Endothelial cell of umbilical vein (primary cell): Measurements from ENCODE around the gene CILP2. TPM values are rescaled to one million over a fixed set of nuclear protein-coding genes. Genes with fewer than 3 reads are reported as not detected.

ENCODE experiments used
- BruUV-seq: library from RNA; stranded (reverse); fragments of 400-500 nt; replicated peaks from 2 replicates; lab custom pipeline; 2021; lab: Mats Ljungman, UMichigan
- CTCF ChIA-PET: fragments of 300-600, 350-600 bp; sonication (Branson Sonifier 250); formaldehyde crosslinking; loops from one replicate; lab custom pipeline; 2021; ENCODE audit warnings: antibody characterized with exemption, inconsistent platforms; lab: Charles Lee
- POLR2A ChIA-PET: fragments of 300-600, 350-600 bp; sonication (Branson Sonifier 250); formaldehyde crosslinking; loops from one replicate; lab custom pipeline; 2021; ENCODE audit warnings: antibody characterized with exemption, inconsistent platforms; lab: Charles Lee
- DNase-seq: peaks from one replicate; pipeline ENCODE4 v3.0.0-alpha.2; 2011; ENCODE audit warnings: low read depth, low spot score
- FAIRE-seq: peaks from 2 replicates; lab custom pipeline; 2011; peaks lifted over from hg19 to GRCh38; lab: Jason Lieb, UNC
- H2AFZ ChIP-seq: 2 replicates; pipeline ENCODE4 v1.6.0; 2012; ENCODE audit warnings: low read depth, low read length, control low read depth, inconsistent platforms
- H3K27ac ChIP-seq: 2 replicates; pipeline ENCODE4 v1.5.1; 2011; ENCODE audit warnings: low read depth, mild to moderate bottlenecking, control low read depth, low read length, moderate library complexity; ENCODE audit not compliant: insufficient read depth
- H3K27me3 ChIP-seq, 2 experiments: 2 replicates each; pipeline versions ENCODE4 v1.6.0 to v1.6.1; 2011; ENCODE audit warnings: low read length in 2 of 2, mixed read lengths in 1 of 2; ENCODE audit not compliant: control insufficient read depth in 2 of 2, insufficient read depth in 2 of 2
- H3K36me3 ChIP-seq, 2 experiments: 2 replicates in 1 of 2; 3 replicates in 1 of 2; pipeline ENCODE4 v1.5.1; 2011; ENCODE audit warnings: low read length in 2 of 2, mild to moderate bottlenecking in 1 of 2, moderate library complexity in 1 of 2; ENCODE audit not compliant: control insufficient read depth in 2 of 2, insufficient read depth in 2 of 2; ENCODE audit errors: extremely low read depth in 1 of 2
- H3K4me1 ChIP-seq: 3 replicates; pipeline ENCODE4 v1.5.1; 2011; ENCODE audit warnings: mild to moderate bottlenecking, low read length; ENCODE audit not compliant: control insufficient read depth, insufficient read depth; ENCODE audit errors: extremely low read depth
- H3K4me2 ChIP-seq: 2 replicates; pipeline ENCODE4 v1.6.1; 2011; ENCODE audit warnings: low read length, control low read depth, mixed read lengths; ENCODE audit not compliant: insufficient read depth
- H3K4me3 ChIP-seq, 3 experiments: fragments of 200-600 bp in 1 of 3; sonication (generic), shearing (Covaris generic) in 1 of 3; replicated peaks in 1 of 3; 2 replicates each; pipeline ENCODE4 v1.5.1; 2011 to 2016; ENCODE audit warnings: control low read depth in 3 of 3, low read length in 3 of 3, mild to moderate bottlenecking in 2 of 3, inconsistent platforms in 1 of 3, low read depth in 1 of 3, moderate library complexity in 1 of 3; ENCODE audit not compliant: insufficient read depth in 1 of 3
- H3K79me2 ChIP-seq: 2 replicates; pipeline ENCODE4 v1.6.0; 2012; ENCODE audit warnings: low read length, inconsistent platforms; ENCODE audit not compliant: control insufficient read depth, insufficient read depth
- H3K9ac ChIP-seq: replicated peaks from 2 replicates; pipeline ENCODE3; 2011; ENCODE audit warnings: low read length, control low read depth; ENCODE audit not compliant: insufficient read depth; ENCODE audit errors: extremely low read depth
- H3K9me1 ChIP-seq: replicated peaks from 3 replicates; pipeline ENCODE4 v1.6.0; 2011; ENCODE audit warnings: mild to moderate bottlenecking, low read length; ENCODE audit not compliant: control insufficient read depth, insufficient read depth; ENCODE audit errors: extremely low read depth
- H3K9me3 ChIP-seq: replicated peaks from 2 replicates; pipeline ENCODE4 v1.5.1; 2012; ENCODE audit warnings: low read length, inconsistent platforms; ENCODE audit not compliant: control insufficient read depth, insufficient read depth
- H4K20me1 ChIP-seq: replicated peaks from 2 replicates; pipeline ENCODE3; 2011; ENCODE audit warnings: mild to moderate bottlenecking, low read length; ENCODE audit not compliant: control insufficient read depth, insufficient read depth; ENCODE audit errors: extremely low read depth
- EZH2 ChIP-seq: IDR thresholded peaks from 2 replicates; pipeline ENCODE4 v1.6.1; 2012; ENCODE audit warnings: borderline replicate concordance, low read depth, mild to moderate bottlenecking, moderate library complexity, low read length, inconsistent platforms; ENCODE audit not compliant: severe bottlenecking
- FOS ChIP-seq: IDR thresholded peaks from 2 replicates; pipeline ENCODE4 v1.6.1; 2011; ENCODE audit warnings: mild to moderate bottlenecking, low read length, moderate library complexity, borderline replicate concordance; ENCODE audit not compliant: insufficient read depth
- GATA2 ChIP-seq: IDR thresholded peaks from 2 replicates; pipeline ENCODE4 v1.7.0; 2011; ENCODE audit warnings: low read depth, mild to moderate bottlenecking, moderate library complexity, mixed read lengths, low read length; ENCODE audit not compliant: insufficient read length, insufficient read depth
- JUN ChIP-seq: IDR thresholded peaks from 2 replicates; pipeline ENCODE4 v1.6.1; 2011; ENCODE audit warnings: borderline replicate concordance, low read depth; ENCODE audit not compliant: insufficient read length, insufficient read depth
- POLR2A ChIP-seq: IDR thresholded peaks from 2 replicates; pipeline ENCODE4 v1.6.1; 2012; ENCODE audit warnings: low read depth, mild to moderate bottlenecking, control low read depth, low read length
- POLR2AphosphoS5 ChIP-seq: IDR thresholded peaks from 2 replicates; pipeline ENCODE4 v1.6.1; 2012; ENCODE audit warnings: low read depth, mild to moderate bottlenecking, control low read depth, low read length, moderate library complexity; ENCODE audit not compliant: insufficient read depth
- dilution Hi-C: fragments of 300-500 bp; cut with MboI; formaldehyde crosslinking; loops from one replicate; pipeline ENCODE4 v1.15.0; 2019; ENCODE audit warnings: low sequenced_read_pairs; ENCODE audit not compliant: extremely low pct_ligation_motif_present
- intact Hi-C: fragments of 100-400 bp; cut with micrococcal nuclease; formaldehyde crosslinking; loops from one replicate; pipeline ENCODE4 v1.10.0; 2022
- polyA plus RNA-seq, 4 experiments: library from polyadenylated mRNA; depleted of rRNA in 3 of 4; stranded (reverse) in 3 of 4; unstranded in 1 of 4; fragments of >200 nt; gene quantifications; 2 replicates each; pipeline versions ENCODE4 v1.2.1 to v1.2.3, GENCODE V29; 2011 to 2012; ENCODE audit warnings: missing spikeins in 1 of 4
- total RNA-seq: library from RNA; stranded (reverse); gene quantifications from 2 replicates; pipeline ENCODE4 v1.2.3, GENCODE V29; 2021
- TF ChIP-seq, protein P1 (sequence below): IDR thresholded peaks from 2 replicates; pipeline ENCODE4 v1.6.1; 2011; ENCODE audit not compliant: insufficient read depth, insufficient read length
- TF ChIP-seq, protein P2 (sequence below), 2 donors: IDR thresholded peaks; 1 replicate in 1 of 2; 2 replicates in 1 of 2; pipeline ENCODE4 v1.5.1; 2011; ENCODE audit warnings: low read length in 2 of 2, mild to moderate bottlenecking in 2 of 2, moderate library complexity in 2 of 2, control low read depth in 1 of 2, inconsistent platforms in 1 of 2, low read depth in 1 of 2; ENCODE audit not compliant: insufficient read depth in 1 of 2; ENCODE audit errors: extremely low read depth in 1 of 2

The CILP2 gene
- total and polyA plus RNA-seq, 2 donors (not counting 3 experiments of a cell fraction or from before 2014, with no cell fraction given): 0.01 TPM; not detected in 1

DNA sequence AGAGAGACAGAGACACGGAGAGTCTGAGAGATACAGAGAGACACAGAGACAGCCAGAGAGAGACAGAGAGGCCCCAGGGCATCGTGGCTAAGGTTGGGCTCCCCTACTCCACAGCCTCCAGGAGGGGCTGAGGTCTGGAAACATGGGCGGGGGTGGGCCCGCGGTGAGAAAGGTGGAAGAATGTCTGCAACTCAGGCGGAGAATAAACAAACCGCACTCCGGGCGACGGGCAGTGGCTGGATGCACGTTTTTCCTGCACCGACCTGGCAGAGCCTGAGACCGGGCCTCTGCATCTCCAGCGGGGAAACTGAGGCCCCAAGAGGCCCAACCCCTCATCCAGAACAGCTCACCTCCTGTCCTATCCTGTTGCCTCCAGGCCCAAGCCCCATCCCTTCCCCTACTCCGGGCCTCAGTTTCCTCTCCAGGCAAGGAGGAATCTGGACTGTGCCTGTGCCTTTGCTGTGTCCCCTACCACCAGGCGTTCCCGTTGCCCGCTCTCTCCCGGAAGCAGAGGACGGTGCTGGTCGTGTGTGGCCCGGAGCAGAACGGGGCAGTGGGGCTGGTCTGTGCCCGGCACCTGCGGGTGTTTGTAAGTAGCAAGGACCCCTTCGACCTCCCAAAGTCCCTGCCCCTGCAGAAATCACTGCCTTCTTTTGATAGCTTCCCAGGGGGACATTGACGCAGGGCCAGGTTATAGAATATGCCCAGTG lies 3.4 kb upstream of the CILP2 start:
- no peak for DNase-seq
- H2AFZ ChIP-seq: no peak overlapping the region
- dilution Hi-C loops: no loop called here

More for the DNA sequence above, 3.4 kb upstream of the CILP2 start:
- ChIA-PET CTCF (interaction anchor here (1.0 to 1.4 kb wide), 3 partner anchors 18 to 88 kb away, joined by 3 to 5 read pairs (median 3); no protein-coding TSS in a partner anchor), POLR2A (no interaction called here)
- H3K27ac ChIP-seq: no peak overlapping the region
- no peak overlapping the region for H3K4me3 ChIP-seq
- no peak for FAIRE-seq
- TF ChIP-seq JUN (no peak), EZH2 (no peak), POLR2AphosphoS5 (no peak), POLR2A (no peak), GATA2 (no peak), FOS (no peak)
- TF ChIP-seq, protein P1, sequence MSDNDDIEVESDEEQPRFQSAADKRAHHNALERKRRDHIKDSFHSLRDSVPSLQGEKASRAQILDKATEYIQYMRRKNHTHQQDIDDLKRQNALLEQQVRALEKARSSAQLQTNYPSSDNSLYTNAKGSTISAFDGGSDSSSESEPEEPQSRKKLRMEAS: no peak
- TF ChIP-seq, protein P2, sequence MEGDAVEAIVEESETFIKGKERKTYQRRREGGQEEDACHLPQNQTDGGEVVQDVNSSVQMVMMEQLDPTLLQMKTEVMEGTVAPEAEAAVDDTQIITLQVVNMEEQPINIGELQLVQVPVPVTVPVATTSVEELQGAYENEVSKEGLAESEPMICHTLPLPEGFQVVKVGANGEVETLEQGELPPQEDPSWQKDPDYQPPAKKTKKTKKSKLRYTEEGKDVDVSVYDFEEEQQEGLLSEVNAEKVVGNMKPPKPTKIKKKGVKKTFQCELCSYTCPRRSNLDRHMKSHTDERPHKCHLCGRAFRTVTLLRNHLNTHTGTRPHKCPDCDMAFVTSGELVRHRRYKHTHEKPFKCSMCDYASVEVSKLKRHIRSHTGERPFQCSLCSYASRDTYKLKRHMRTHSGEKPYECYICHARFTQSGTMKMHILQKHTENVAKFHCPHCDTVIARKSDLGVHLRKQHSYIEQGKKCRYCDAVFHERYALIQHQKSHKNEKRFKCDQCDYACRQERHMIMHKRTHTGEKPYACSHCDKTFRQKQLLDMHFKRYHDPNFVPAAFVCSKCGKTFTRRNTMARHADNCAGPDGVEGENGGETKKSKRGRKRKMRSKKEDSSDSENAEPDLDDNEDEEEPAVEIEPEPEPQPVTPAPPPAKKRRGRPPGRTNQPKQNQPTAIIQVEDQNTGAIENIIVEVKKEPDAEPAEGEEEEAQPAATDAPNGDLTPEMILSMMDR (IDR thresholded peaks at IDR 0.05; ENCODE audit: extremely low read depth in 1 of 2, insufficient read depth in 1 of 2, low read depth in 1 of 2, low read length in 2 of 2): no peak
- H3K9me3 ChIP-seq: no peaks in the 10 kb centered on the region
- peaks cover 17 to 20% of the 10 kb centered on the region in 2 experiments for H3K27me3 ChIP-seq
- no peak overlapping the region for H3K4me2 ChIP-seq
- no peak overlapping the region for H3K9ac ChIP-seq
- no TSS peak for BruUV-seq
- no peaks in the 10 kb centered on the region for H3K79me2 ChIP-seq
- no peaks in the 10 kb centered on the region for H3K36me3 ChIP-seq
- intact Hi-C loops: no loop called here
- H3K4me1 ChIP-seq: no peaks in the 10 kb centered on the region
- no peaks in the 10 kb centered on the region for H3K9me1 ChIP-seq
- H4K20me1 ChIP-seq: no peaks in the 10 kb centered on the region
